ENCODE data around the gene ANKS1A. TPM values are rescaled to one million over a fixed set of nuclear protein-coding genes. Genes with fewer than 3 reads are reported as not detected.

Gene ANKS1A
- polyA plus RNA-seq, 2 of the 4 experiments (the other 2 are of a cell fraction): 3.6 to 5.9 TPM

DNA sequence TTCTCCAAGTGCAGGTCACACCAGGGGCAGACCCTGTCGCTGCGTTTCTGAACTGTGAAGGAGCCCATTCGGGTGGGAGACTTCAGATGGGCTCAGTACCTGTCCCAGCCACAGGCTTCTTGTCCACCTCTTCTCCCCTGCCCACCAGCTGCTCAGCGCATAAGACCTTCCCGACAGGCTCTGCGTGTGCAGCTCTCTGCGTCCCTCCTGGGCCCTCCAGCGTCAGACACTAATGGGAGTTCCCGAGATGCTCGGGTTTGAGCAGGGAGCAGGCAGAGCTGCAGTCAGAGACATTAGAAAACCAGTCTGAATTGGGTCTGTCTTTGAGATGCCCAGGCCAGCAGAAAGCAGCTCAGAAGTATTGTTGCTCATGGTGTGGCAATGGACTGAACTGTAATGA is 201.7 kb downstream of the ANKS1A start (continued):
- TF ChIP-seq, protein P1, sequence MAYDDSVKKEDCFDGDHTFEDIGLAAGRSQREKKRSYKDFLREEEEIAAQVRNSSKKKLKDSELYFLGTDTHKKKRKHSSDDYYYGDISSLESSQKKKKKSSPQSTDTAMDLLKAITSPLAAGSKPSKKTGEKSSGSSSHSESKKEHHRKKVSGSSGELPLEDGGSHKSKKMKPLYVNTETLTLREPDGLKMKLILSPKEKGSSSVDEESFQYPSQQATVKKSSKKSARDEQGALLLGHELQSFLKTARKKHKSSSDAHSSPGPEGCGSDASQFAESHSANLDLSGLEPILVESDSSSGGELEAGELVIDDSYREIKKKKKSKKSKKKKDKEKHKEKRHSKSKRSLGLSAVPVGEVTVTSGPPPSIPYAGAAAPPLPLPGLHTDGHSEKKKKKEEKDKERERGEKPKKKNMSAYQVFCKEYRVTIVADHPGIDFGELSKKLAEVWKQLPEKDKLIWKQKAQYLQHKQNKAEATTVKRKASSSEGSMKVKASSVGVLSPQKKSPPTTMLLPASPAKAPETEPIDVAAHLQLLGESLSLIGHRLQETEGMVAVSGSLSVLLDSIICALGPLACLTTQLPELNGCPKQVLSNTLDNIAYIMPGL (CRISPR knock-in tag; IDR thresholded peaks at IDR 0.05; ENCODE audit: borderline replicate concordance): no peak
- TF ChIP-seq NPAS2 (CRISPR knock-in tag; IDR thresholded peaks at IDR 0.05; ENCODE audit: borderline replicate concordance) (no peak), RAD21 (conservative IDR thresholded peaks at IDR 0.05 in 1 of 2, IDR thresholded peaks at IDR 0.05 in 1 of 2) (no peak)

DNA sequence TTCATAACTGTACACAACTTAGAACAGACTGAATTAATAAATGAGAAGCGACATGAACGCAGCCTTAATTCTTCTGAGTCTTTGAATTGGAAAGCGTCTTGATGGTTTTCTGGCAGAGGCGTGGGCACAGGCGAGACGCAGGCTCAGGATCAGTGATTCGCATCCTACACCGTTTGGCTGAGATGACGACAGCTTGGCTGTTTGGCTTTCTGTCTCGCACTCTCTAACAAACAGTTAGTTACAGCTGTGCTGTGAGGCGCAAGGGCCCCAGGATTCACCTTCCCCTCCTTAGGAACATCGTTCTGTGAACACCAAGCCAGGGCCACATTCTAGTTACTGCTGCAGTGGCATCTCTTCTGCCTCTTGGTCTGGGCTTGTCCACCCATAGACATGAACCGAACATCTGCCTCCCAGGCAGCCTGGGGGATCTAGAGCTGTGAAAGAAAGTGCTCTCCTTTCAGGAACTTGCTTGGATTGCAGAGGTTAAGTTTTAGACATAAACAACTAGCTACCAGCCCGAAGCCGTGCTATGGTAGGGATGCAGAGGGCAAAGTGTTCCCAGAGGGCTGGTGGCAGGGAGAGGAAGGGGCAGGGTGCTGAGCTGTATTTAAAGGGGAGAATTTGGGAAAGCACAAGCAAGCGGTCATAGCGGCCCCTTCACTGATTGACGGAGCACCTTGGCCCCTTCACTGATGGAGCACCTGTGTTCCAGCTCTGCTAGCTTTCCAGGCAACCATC is 202.5 kb downstream of the ANKS1A start:
- FAIRE-seq: no peak
- Histone ChIP-seq H3K4me1 (peaks cover 17% of the 10 kb centered on the region), H3K27ac (no peak overlapping the region), H3K4me2 (no peak overlapping the region), H3K4me3 (no peak overlapping the region), H3K9me3 (no peaks in the 10 kb centered on the region)
- ATAC-seq: no peak
- TF ChIP-seq, protein P2, sequence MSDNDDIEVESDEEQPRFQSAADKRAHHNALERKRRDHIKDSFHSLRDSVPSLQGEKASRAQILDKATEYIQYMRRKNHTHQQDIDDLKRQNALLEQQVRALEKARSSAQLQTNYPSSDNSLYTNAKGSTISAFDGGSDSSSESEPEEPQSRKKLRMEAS (IDR thresholded peaks at IDR 0.05): no peak
- TF ChIP-seq, protein P3, sequence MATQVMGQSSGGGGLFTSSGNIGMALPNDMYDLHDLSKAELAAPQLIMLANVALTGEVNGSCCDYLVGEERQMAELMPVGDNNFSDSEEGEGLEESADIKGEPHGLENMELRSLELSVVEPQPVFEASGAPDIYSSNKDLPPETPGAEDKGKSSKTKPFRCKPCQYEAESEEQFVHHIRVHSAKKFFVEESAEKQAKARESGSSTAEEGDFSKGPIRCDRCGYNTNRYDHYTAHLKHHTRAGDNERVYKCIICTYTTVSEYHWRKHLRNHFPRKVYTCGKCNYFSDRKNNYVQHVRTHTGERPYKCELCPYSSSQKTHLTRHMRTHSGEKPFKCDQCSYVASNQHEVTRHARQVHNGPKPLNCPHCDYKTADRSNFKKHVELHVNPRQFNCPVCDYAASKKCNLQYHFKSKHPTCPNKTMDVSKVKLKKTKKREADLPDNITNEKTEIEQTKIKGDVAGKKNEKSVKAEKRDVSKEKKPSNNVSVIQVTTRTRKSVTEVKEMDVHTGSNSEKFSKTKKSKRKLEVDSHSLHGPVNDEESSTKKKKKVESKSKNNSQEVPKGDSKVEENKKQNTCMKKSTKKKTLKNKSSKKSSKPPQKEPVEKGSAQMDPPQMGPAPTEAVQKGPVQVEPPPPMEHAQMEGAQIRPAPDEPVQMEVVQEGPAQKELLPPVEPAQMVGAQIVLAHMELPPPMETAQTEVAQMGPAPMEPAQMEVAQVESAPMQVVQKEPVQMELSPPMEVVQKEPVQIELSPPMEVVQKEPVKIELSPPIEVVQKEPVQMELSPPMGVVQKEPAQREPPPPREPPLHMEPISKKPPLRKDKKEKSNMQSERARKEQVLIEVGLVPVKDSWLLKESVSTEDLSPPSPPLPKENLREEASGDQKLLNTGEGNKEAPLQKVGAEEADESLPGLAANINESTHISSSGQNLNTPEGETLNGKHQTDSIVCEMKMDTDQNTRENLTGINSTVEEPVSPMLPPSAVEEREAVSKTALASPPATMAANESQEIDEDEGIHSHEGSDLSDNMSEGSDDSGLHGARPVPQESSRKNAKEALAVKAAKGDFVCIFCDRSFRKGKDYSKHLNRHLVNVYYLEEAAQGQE (IDR thresholded peaks at IDR 0.05): no peak
- TF ChIP-seq RNF2 (IDR thresholded peaks at IDR 0.05; ENCODE audit: borderline replicate concordance, low read depth) (no peak), PHF8 (IDR thresholded peaks at IDR 0.05; ENCODE audit: borderline replicate concordance, low read depth) (no peak), ESRRA (IDR thresholded peaks at IDR 0.05; ENCODE audit: borderline replicate concordance, low read length) (no peak), BHLHE40 (IDR thresholded peaks at IDR 0.05; ENCODE audit: low read depth, low read length) (no peak), CHD2 (IDR thresholded peaks at IDR 0.05; ENCODE audit: low read length, partially characterized antibody) (no peak), NR3C1 (IDR thresholded peaks at IDR 0.05) (no peak), JUN (IDR thresholded peaks at IDR 0.05) (no peak), MAFK (IDR thresholded peaks at IDR 0.05; ENCODE audit: partially characterized antibody) (no peak), HDAC2 (IDR thresholded peaks at IDR 0.05) (no peak)
- TF ChIP-seq, protein P4, sequence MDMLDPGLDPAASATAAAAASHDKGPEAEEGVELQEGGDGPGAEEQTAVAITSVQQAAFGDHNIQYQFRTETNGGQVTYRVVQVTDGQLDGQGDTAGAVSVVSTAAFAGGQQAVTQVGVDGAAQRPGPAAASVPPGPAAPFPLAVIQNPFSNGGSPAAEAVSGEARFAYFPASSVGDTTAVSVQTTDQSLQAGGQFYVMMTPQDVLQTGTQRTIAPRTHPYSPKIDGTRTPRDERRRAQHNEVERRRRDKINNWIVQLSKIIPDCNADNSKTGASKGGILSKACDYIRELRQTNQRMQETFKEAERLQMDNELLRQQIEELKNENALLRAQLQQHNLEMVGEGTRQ (IDR thresholded peaks at IDR 0.05): no peak
- DNase-seq (ENCODE audit: low read depth in 1 of 2, low spot score in 1 of 2): no peak
- WGBS (ENCODE audit: missing lambda C conversion rate): 89% methylated on average over 18 of the region's 18 CpGs
- ChIA-PET POLR2A (no interaction called here), CTCF (interaction anchor here (1.6 kb wide), 1 partner anchor 48 kb away, joined by 5 read pairs; no protein-coding TSS in a partner anchor)

DNA sequence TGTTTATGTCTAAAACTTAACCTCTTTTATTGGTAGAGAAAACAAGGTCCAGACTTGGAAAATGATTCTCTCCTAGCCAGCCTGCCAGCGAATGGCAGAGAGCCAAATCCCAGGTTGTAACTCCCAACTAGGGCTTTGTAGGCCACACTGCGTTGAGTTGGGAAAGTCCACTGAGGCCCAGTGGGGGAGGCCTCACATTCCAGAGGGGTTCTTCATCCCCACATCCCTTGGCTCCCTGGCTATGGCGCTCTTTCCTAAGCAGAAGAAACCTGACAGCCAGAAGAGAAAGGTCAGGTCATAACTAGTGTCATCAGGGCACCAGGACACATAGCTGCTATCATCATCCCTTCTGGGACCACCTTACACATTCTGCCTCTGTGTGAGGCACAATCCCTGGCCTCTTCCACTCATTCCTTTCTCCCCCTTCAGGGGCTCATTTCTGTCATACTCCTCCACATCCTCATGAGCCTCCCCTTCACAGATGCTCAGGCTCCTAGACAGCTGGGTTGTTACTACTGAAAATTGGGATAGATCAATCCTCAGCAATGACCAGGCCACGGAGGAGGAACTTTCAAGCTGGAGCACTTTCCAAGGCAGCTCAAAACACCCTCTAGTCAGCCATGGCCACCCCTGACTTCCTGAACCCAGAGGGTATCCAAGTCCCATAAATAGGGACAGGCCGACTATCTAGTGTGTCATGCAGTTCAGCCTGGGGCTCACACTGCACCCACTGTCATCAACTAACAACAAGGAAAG is 203.5 kb downstream of the ANKS1A start:
- WGBS (ENCODE audit: missing lambda C conversion rate): 68% methylated on average over 4 of the region's 5 CpGs
- Histone ChIP-seq H3K4me1 (peaks cover 28% of the 10 kb centered on the region), H3K4me3 (no peak overlapping the region), H3K27ac (no peak overlapping the region), H3K4me2 (no peak overlapping the region), H3K9me3 (no peaks in the 10 kb centered on the region)
- CTCF ChIA-PET: interaction anchor here (1.3 kb wide), 1 partner anchor 113 kb away, joined by 3 read pairs; no protein-coding TSS in a partner anchor
- ATAC-seq (no peak), FAIRE-seq (no peak), DNase-seq (ENCODE audit: low read depth in 1 of 2, low spot score in 1 of 2) (no peak)
- TF ChIP-seq MYC (IDR thresholded peaks at IDR 0.05; ENCODE audit: borderline replicate concordance, low read length) (no peak), ZC3H11A (IDR thresholded peaks at IDR 0.05) (no peak), BHLHE40 (IDR thresholded peaks at IDR 0.05; ENCODE audit: low read depth, low read length) (no peak), EP300 (IDR thresholded peaks at IDR 0.05) (no peak), MAFK (IDR thresholded peaks at IDR 0.05; ENCODE audit: partially characterized antibody) (no peak), ZSCAN20 (CRISPR knock-in tag; IDR thresholded peaks at IDR 0.05) (no peak)
- POLR2A ChIA-PET: no interaction called here

Data from A549 (cell line).